Endodermal cell (in vitro differentiated cells): ENCODE measurements around the gene OVOL2. TPM values are rescaled to one million over a fixed set of nuclear protein-coding genes. Genes with fewer than 3 reads are reported as not detected.
"Not testable (repeated sequence)": the region's sequence is repeated elsewhere in the genome, so short reads cannot be mapped to it uniquely, and the experiment has no call there.

Source experiments
- DNase-seq: peaks from one replicate; pipeline ENCODE4 v3.0.0-alpha.2; 2017
- H3K27ac ChIP-seq: 2 replicates; pipeline ENCODE4 v1.5.1; 2013; ENCODE audit warnings: mild to moderate bottlenecking, low read depth, low read length, moderate library complexity
- H3K27me3 ChIP-seq: 2 replicates; pipeline ENCODE4 v1.6.1; 2013; ENCODE audit warnings: mild to moderate bottlenecking, low read length, moderate library complexity; ENCODE audit not compliant: insufficient read depth, control insufficient read depth, poor library complexity, severe bottlenecking
- H3K36me3 ChIP-seq: 2 replicates; pipeline ENCODE4 v1.7.0; 2013; ENCODE audit warnings: mild to moderate bottlenecking, low read length, moderate library complexity; ENCODE audit not compliant: control insufficient read depth, insufficient read depth
- H3K4me1 ChIP-seq: one replicate; pipeline ENCODE4 v1.7.0; 2013; ENCODE audit warnings: low read length; ENCODE audit not compliant: control insufficient read depth, insufficient read depth
- H3K4me3 ChIP-seq: 2 replicates; pipeline ENCODE4 v1.5.1; 2013; ENCODE audit warnings: mild to moderate bottlenecking, low read length, moderate library complexity
- H3K9ac ChIP-seq: 2 replicates; pipeline ENCODE4 v1.6.1; 2013; ENCODE audit warnings: mild to moderate bottlenecking, low read length, moderate library complexity; ENCODE audit not compliant: poor library complexity, severe bottlenecking; ENCODE audit errors: extremely low read depth
- H3K9me3 ChIP-seq: 2 replicates; pipeline ENCODE4 v1.6.1; 2013; ENCODE audit warnings: mild to moderate bottlenecking, low read length, moderate library complexity; ENCODE audit not compliant: control insufficient read depth
- H3K27ac Mint-ChIP-seq: 2 replicates; pipeline ENCODE4 v1.8.0; 2020; ENCODE audit warnings: mixed read lengths
- H3K27me3 Mint-ChIP-seq: 2 replicates; pipeline ENCODE4 v1.8.0; 2021; ENCODE audit warnings: mild to moderate bottlenecking, mixed read lengths; ENCODE audit not compliant: insufficient read depth
- H3K36me3 Mint-ChIP-seq: 2 replicates; pipeline ENCODE4 v1.8.0; 2020; ENCODE audit warnings: low read depth, mixed read lengths
- H3K4me1 Mint-ChIP-seq: 2 replicates; pipeline ENCODE4 v1.8.0; 2020; ENCODE audit warnings: mixed read lengths
- H3K4me3 Mint-ChIP-seq: 2 replicates; pipeline ENCODE4 v1.8.0; 2020; ENCODE audit warnings: mild to moderate bottlenecking, moderate library complexity, mixed read lengths
- H3K9me3 Mint-ChIP-seq: 2 replicates; pipeline ENCODE4 v1.8.0; 2020; ENCODE audit warnings: mild to moderate bottlenecking, mixed read lengths
- CTCF ChIP-seq: fragments of 200-600 bp; sonication (generic); conservative IDR thresholded peaks from 2 replicates; pipeline ENCODE4 v1.5.0; 2021; ENCODE audit warnings: antibody characterized with exemption, mild to moderate bottlenecking
- WGBS, 2 experiments: methylation state at CpG; one replicate each; pipeline versions ENCODE4 v1.1.5 to v1.1.7; 2013; ENCODE audit warnings: missing lambda C conversion rate in 2 of 2, mixed read lengths in 1 of 2; ENCODE audit not compliant: insufficient coverage in 1 of 2, insufficient read length in 1 of 2; 5-methylcytosine and 5-hydroxymethylcytosine counted together
- total RNA-seq, 2 donors: library from RNA; stranded (reverse); fragmentation: NEBNext Ultra II Directional in 1 of 2; extraction: Animal tissue kit (Norgen Biotek cat#: 25700) in 1 of 2; gene quantifications; 2 replicates in 1 of 2; 3 replicates in 1 of 2; pipeline ENCODE4 v1.2.1, GENCODE V29; 2021

The OVOL2 gene
- total RNA-seq, 2 donors from 2014 or later: 15.3 to 17.0 TPM

- Histone ChIP-seq H3K4me1 (peaks cover 10% of the 10 kb centered on the region), H3K9ac (no peak overlapping the region), H3K9me3 (no peaks in the 10 kb centered on the region), H3K36me3 (no peaks in the 10 kb centered on the region), H3K4me3 (no peak overlapping the region), H3K27me3 (no peaks in the 10 kb centered on the region), H3K27ac (no peak overlapping the region)
- no peak overlapping the region for H3K27ac Mint-ChIP-seq
- H3K4me3 Mint-ChIP-seq: no peak overlapping the region
- DNase-seq: no peak
- H3K4me1 Mint-ChIP-seq: peaks cover 19% of the 10 kb centered on the region
- no peaks in the 10 kb centered on the region for H3K9me3 Mint-ChIP-seq
- peaks cover 9% of the 10 kb centered on the region for H3K27me3 Mint-ChIP-seq
- WGBS, 2 experiments: 91 to 96% methylated on average over 6 to 7 of the region's 7 CpGs
- no peaks in the 10 kb centered on the region for H3K36me3 Mint-ChIP-seq
- no peak for TF ChIP-seq CTCF
Observed at GRCh38 chr20:18091623-18092022, 33.9 kb upstream of the OVOL2 start.

- Mint-ChIP-seq H3K27me3 (peaks cover 9% of the 10 kb centered on the region), H3K4me1 (peaks cover 19% of the 10 kb centered on the region), H3K36me3 (no peaks in the 10 kb centered on the region), H3K27ac (no peak overlapping the region), H3K4me3 (no peak overlapping the region), H3K9me3 (no peaks in the 10 kb centered on the region)
- WGBS, 2 experiments: 90 to 96% methylated on average over 8 to 10 of the region's 10 CpGs
- H3K4me3 ChIP-seq: no peak overlapping the region
- no peak overlapping the region for H3K9ac ChIP-seq
- H3K27ac ChIP-seq: no peak overlapping the region
- H3K27me3 ChIP-seq: no peaks in the 10 kb centered on the region
- H3K4me1 ChIP-seq: peaks cover 10% of the 10 kb centered on the region
- no peaks in the 10 kb centered on the region for H3K36me3 ChIP-seq
- no peak for DNase-seq
- no peak for TF ChIP-seq CTCF
- no peaks in the 10 kb centered on the region for H3K9me3 ChIP-seq
Observed at GRCh38 chr20:18090477-18090876, 32.8 kb upstream of the OVOL2 start.

- Mint-ChIP-seq H3K4me1 (peaks cover 19% of the 10 kb centered on the region), H3K36me3 (no peaks in the 10 kb centered on the region), H3K9me3 (no peaks in the 10 kb centered on the region), H3K4me3 (no peak overlapping the region), H3K27me3 (peaks cover 9% of the 10 kb centered on the region), H3K27ac (no peak overlapping the region)
- Histone ChIP-seq H3K4me3 (no peak overlapping the region), H3K9ac (no peak overlapping the region), H3K27me3 (no peaks in the 10 kb centered on the region), H3K9me3 (no peaks in the 10 kb centered on the region), H3K4me1 (peaks cover 10% of the 10 kb centered on the region), H3K27ac (no peak overlapping the region), H3K36me3 (no peaks in the 10 kb centered on the region)
- WGBS, 2 experiments: 66 to 75% methylated on average over 3 of the region's 3 CpGs
- peak; percentile 59 for TF ChIP-seq CTCF
- DNase-seq: no peak
Observed at GRCh38 chr20:18090044-18090443, 32.3 kb upstream of the OVOL2 start.

- not testable (repeated sequence) for H3K4me3 ChIP-seq, H3K4me1 Mint-ChIP-seq, H3K27ac ChIP-seq, H3K27me3 ChIP-seq, H3K27ac Mint-ChIP-seq, H3K9ac ChIP-seq, H3K36me3 Mint-ChIP-seq, H3K4me3 Mint-ChIP-seq, H3K9me3 ChIP-seq, H3K4me1 ChIP-seq, DNase-seq, H3K9me3 Mint-ChIP-seq, H3K27me3 Mint-ChIP-seq, H3K36me3 ChIP-seq
- WGBS, 2 experiments: 91 to 93% methylated on average over 8 to 11 of the region's 11 CpGs
Observed at GRCh38 chr20:18088841-18089240, 31.1 kb upstream of the OVOL2 start.

GRCh38 chr20:18088298-18088697 lies 30.6 kb upstream of the OVOL2 start:
- H3K9ac ChIP-seq, H3K27me3 Mint-ChIP-seq, H3K36me3 Mint-ChIP-seq, H3K4me1 ChIP-seq, H3K4me3 Mint-ChIP-seq, H3K9me3 Mint-ChIP-seq, H3K9me3 ChIP-seq, H3K4me3 ChIP-seq, H3K27ac ChIP-seq, H3K4me1 Mint-ChIP-seq, H3K27ac Mint-ChIP-seq, H3K36me3 ChIP-seq, H3K27me3 ChIP-seq, DNase-seq: not testable (repeated sequence)
- WGBS, 2 experiments: 87 to 92% methylated on average over 2 to 3 of the region's 3 CpGs
